Mesothelial cell of epicardium (in vitro differentiated cells): ENCODE results near the gene RFTN1. TPM values are rescaled to one million over a fixed set of nuclear protein-coding genes. Genes with fewer than 3 reads are reported as not detected.

ENCODE experiments used
- DNase-seq, 2 experiments: peaks; one replicate each; pipeline ENCODE4 v3.0.0; 2021; ENCODE audit warnings: low spot score in 2 of 2; ENCODE audit not compliant: unreplicated experiment in 2 of 2
- H3K27ac Mint-ChIP-seq: 2 replicates; pipeline ENCODE4 v1.8.0; 2021; ENCODE audit warnings: mixed read lengths
- H3K27me3 Mint-ChIP-seq: 2 replicates; pipeline ENCODE4 v1.8.0; 2021; ENCODE audit warnings: low read depth, mixed read lengths
- H3K36me3 Mint-ChIP-seq: 2 replicates; pipeline ENCODE4 v1.8.0; 2021; ENCODE audit warnings: mixed read lengths
- H3K4me1 Mint-ChIP-seq: 2 replicates; pipeline ENCODE4 v1.8.0; 2021; ENCODE audit warnings: mixed read lengths
- H3K4me3 Mint-ChIP-seq: 2 replicates; pipeline ENCODE4 v1.8.0; 2021; ENCODE audit warnings: mild to moderate bottlenecking, moderate library complexity, mixed read lengths
- H3K9me3 Mint-ChIP-seq: 2 replicates; pipeline ENCODE4 v1.8.0; 2021; ENCODE audit warnings: mixed read lengths
- total RNA-seq: library from RNA; stranded (reverse); gene quantifications from 3 replicates; pipeline ENCODE4 v1.2.1, GENCODE V29; 2021
- TF ChIP-seq, protein P1 (sequence below): fragments of 200-600 bp; sonication (generic); IDR thresholded peaks from one replicate; pipeline ENCODE4 v1.5.0; 2021; ENCODE audit warnings: antibody characterized with exemption; ENCODE audit not compliant: unreplicated experiment

The RFTN1 gene
- total RNA-seq, 1 donor from 2014 or later, result 10.0 TPM

DNA sequence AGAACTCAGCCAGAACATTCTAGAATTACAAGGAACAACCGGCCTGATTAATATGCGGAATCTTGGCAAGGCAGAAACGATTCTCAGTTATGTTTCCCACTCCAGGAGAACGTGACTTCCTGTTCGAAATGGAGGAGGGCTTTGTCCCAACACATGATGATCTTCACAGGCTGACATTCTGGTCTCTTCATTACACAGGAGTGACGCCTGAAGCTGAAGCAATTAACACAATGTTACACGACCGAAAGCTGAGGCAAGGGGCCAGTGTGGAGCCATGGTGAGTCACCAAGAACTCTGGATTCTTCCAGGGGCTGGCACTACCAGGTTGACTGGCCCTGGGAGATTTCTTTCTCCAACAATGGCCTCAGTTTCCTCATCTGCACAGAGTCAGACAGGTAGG is 40.9 kb downstream of the RFTN1 start:
- peaks cover 14% of the 10 kb centered on the region for H3K9me3 Mint-ChIP-seq
- H3K27me3 Mint-ChIP-seq, result no peaks in the 10 kb centered on the region
- no peak overlapping the region for H3K4me3 Mint-ChIP-seq
- no peak for DNase-seq
- TF ChIP-seq, protein P1, sequence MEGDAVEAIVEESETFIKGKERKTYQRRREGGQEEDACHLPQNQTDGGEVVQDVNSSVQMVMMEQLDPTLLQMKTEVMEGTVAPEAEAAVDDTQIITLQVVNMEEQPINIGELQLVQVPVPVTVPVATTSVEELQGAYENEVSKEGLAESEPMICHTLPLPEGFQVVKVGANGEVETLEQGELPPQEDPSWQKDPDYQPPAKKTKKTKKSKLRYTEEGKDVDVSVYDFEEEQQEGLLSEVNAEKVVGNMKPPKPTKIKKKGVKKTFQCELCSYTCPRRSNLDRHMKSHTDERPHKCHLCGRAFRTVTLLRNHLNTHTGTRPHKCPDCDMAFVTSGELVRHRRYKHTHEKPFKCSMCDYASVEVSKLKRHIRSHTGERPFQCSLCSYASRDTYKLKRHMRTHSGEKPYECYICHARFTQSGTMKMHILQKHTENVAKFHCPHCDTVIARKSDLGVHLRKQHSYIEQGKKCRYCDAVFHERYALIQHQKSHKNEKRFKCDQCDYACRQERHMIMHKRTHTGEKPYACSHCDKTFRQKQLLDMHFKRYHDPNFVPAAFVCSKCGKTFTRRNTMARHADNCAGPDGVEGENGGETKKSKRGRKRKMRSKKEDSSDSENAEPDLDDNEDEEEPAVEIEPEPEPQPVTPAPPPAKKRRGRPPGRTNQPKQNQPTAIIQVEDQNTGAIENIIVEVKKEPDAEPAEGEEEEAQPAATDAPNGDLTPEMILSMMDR, result no peak
- peaks cover 44% of the 10 kb centered on the region for H3K4me1 Mint-ChIP-seq
- H3K36me3 Mint-ChIP-seq, result peaks cover 12% of the 10 kb centered on the region
- H3K27ac Mint-ChIP-seq, result no peak overlapping the region

DNA sequence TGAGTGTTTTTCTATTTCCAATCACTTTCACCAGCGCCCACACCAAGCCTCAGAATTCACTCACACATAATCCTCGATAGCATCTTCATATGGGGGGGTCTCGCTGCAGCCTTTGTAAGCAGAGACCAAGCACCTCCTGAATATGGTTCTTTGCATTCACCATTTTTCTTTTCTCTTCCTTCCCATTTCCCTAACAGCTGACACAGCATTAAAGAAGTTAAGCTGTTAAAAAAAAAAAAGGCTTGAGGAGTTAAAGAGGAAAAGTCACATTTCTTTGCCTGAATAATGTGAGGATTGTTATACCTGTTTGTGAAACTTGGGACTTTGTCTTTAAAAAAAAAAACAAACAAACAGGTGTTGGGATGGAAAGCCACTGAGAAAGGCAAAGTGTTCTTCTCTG is 41.6 kb downstream of the RFTN1 start:
- Mint-ChIP-seq H3K4me3 (no peak overlapping the region), H3K27me3 (no peaks in the 10 kb centered on the region), H3K9me3 (peaks cover 11% of the 10 kb centered on the region), H3K4me1 (peaks cover 44% of the 10 kb centered on the region), H3K27ac (no peak overlapping the region), H3K36me3 (peaks cover 10% of the 10 kb centered on the region)
- TF ChIP-seq, protein P1, result no peak
- DNase-seq, result no peak

DNA sequence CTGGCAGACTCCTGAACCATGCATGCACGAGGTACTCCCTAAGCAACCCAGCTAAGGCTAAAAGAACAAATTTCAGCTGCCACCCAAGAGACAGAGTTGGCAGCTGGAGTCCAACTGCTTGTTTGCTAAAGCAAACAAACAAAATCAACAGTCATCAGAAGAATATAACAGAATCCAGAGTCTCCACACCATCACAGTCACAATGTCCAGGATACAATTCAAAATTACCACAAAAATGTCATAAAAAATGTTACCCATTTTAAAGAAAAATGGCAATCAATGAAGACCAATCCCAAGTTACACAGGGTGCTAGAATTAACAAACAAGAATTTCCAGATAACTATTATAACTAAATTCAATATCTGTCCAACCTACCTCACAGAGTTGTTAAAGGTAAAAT is 42.9 kb downstream of the RFTN1 start:
- Mint-ChIP-seq H3K36me3 (peaks cover 10% of the 10 kb centered on the region), H3K27ac (no peak overlapping the region)
- TF ChIP-seq, protein P1, result no peak

DNA sequence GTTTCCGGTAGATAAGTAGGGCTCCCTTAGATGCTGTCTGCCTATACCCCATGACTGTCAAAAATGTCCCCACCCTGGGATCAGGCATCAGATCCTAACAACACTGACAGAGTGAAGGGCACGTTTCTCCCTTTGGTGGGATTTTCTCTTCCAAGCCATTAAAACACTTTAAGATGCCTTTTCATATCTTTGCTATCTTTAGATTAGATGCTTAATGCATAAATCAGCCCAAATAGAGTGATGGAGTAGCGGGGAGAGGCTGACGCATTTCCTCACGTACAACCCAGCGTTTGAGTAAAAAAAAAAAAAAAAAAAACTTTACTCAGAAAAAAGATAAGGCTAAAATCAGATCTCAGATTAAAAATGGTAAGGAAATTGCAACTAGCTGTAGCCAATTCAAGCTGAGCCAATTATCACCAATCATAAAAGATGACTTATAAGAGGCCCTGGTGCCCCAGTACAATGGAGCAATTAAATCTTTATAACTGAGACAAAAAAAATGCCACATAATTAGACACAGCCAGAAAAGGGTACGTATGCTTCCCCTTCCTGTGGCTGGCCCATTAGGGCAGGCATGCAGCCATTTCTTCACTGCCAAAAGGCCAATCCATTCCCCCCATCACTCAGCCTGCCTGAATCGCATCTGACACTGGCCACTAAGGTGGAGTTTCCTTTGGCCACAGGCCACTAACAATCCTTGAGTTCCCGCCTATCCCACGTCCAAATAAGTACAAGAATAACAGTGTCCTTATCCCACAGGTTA is 45.0 kb downstream of the RFTN1 start:
- no peak for DNase-seq
- H3K4me3 Mint-ChIP-seq, result no peak overlapping the region

More for the DNA sequence above, 42.9 kb downstream of the RFTN1 start:
- no peak for DNase-seq
- H3K4me3 Mint-ChIP-seq, result no peak overlapping the region
- no peaks in the 10 kb centered on the region for H3K27me3 Mint-ChIP-seq
- peaks cover 40% of the 10 kb centered on the region for H3K4me1 Mint-ChIP-seq
- H3K9me3 Mint-ChIP-seq, result peaks cover 11% of the 10 kb centered on the region

DNA sequence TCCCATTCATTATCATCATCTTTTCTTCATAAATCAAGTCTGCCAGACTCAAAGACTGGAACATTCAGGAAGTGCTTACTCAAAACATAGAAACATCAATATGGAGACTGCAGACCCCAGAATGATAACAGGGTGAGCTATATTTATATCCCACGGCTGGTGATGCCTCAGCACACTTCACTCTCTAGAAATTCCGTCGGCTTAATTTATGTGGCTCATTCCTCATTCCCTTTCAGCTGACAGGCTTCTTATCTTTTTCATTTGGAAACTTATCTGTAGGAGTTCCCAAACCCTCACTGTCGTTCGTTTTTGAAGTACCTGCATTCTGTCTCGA is 45.5 kb downstream of the RFTN1 start:
- H3K4me3 Mint-ChIP-seq, result no peak overlapping the region
- peaks cover 35% of the 10 kb centered on the region for H3K4me1 Mint-ChIP-seq
- H3K27me3 Mint-ChIP-seq, result peaks cover 7% of the 10 kb centered on the region
- H3K9me3 Mint-ChIP-seq, result peaks cover 15% of the 10 kb centered on the region
- peak overlapping the region; percentile 53 for H3K27ac Mint-ChIP-seq
- TF ChIP-seq, protein P1, result no peak
- no peak for DNase-seq
- peaks cover 10% of the 10 kb centered on the region for H3K36me3 Mint-ChIP-seq

More for the DNA sequence above, 45.0 kb downstream of the RFTN1 start:
- Mint-ChIP-seq H3K27me3 (peaks cover 3% of the 10 kb centered on the region), H3K27ac (peak overlapping the region; percentile 53), H3K9me3 (peaks cover 11% of the 10 kb centered on the region), H3K36me3 (peaks cover 10% of the 10 kb centered on the region), H3K4me1 (peaks cover 35% of the 10 kb centered on the region)
- TF ChIP-seq, protein P1, result no peak

DNA sequence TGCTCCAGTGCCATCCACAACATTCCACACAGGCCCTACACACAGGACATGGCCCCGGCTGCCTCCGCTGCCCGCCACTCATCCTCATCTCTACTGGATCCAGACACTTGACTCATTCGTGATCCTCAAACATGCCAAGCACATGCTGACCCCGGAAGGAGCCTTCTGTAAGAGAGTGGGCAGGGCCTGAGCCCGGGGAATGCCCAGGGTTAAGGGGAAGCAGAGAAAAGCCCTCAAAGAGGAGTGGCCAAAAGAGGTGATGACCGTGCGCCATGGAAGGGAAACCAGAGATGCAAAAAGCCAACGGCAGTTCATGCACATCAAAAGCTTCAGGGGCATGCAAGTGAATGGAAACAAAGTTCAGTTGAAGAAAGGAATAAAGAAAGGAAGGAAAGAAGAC is 46.1 kb downstream of the RFTN1 start:
- peaks cover 16% of the 10 kb centered on the region for H3K9me3 Mint-ChIP-seq
- H3K36me3 Mint-ChIP-seq, result peaks cover 10% of the 10 kb centered on the region
- DNase-seq, result no peak
- peaks cover 35% of the 10 kb centered on the region for H3K4me1 Mint-ChIP-seq
- H3K27ac Mint-ChIP-seq, result no peak overlapping the region
- TF ChIP-seq, protein P1, result no peak
- H3K27me3 Mint-ChIP-seq, result peaks cover 7% of the 10 kb centered on the region
- H3K4me3 Mint-ChIP-seq, result no peak overlapping the region
